Right ventricle myocardium inferior (tissue), 1 donor: ENCODE results near the gene DOCK2. TPM values are rescaled to one million over a fixed set of nuclear protein-coding genes. Genes with fewer than 3 reads are reported as not detected.
"Not testable (repeated sequence)": the region's sequence is repeated elsewhere in the genome, so short reads cannot be mapped to it uniquely, and the experiment has no call there.

Source experiments
- ATAC-seq: fragments of 200-7000 bp; cut with Tn5 transposase; one replicate; pipeline ENCODE4 v1.9.1; 2020; ENCODE audit warnings: mild to moderate bottlenecking, moderate library complexity
- DNase-seq: peaks from one replicate; pipeline ENCODE4 v3.0.0; 2021; ENCODE audit errors: missing footprints
- intact Hi-C: fragments of 100-400 bp; cut with DNase I; formaldehyde crosslinking; loops from one replicate; pipeline ENCODE4 v1.11.0; 2022
- total RNA-seq: library from RNA; stranded (reverse); fragmentation: NEBNext Ultra II Directional; extraction: Animal tissue kit (Norgen Biotek cat#: 25700); gene quantifications from one replicate; pipeline ENCODE4 v1.2.1, GENCODE V29; 2021
- donor health status: DM: no; HTN: yes; CAD: no; lungs with severe emphysema.

The DOCK2 gene
- total RNA-seq, 1 donor from 2014 or later: 7.9 TPM

DNA sequence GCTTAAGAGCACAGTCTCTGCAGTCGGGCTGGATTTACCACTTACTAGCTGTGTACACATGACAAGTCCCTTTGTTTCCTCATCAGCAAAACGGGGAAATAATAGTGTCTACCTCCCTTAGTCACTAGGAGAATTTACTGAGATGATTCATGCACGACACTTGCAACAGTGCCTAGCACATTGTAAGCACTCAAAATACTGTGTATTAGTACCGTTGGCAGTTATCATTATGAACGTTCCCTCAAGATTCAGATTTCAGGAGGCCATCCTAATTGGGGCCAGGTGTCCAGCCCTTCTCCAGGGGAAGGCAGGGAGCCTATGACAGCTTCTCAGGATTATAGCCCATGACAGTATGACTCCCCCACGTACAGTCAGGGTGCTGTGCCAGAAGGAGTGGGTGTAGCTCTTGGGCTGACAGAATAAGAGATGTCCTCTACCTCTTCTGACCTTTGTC lies 164.3 kb downstream of the DOCK2 start:
- ATAC-seq (no peak), DNase-seq (no peak)
- intact Hi-C loops: loop anchor here (10.0 kb wide), 1 partner anchor 73 kb away; no protein-coding TSS in a partner anchor

DNA sequence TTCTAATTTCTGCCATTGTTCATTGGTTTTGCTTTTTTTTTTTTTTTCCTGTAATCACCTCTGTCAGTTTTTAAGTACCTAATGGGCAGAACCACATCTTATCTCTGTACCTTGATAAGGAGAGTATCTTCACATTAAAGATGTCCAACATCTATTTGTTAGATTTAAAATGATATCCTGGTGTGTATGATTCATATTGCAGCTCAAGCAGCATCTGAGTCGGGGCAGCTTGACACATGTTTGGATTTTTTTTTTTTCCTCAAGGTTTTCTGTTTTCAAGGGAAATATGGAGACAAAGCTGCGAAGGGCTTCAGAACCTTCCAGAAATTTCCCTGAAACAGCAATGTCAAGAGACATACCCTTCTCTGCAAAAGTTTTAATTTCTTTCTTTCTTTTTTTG lies 164.7 kb downstream of the DOCK2 start:
- ATAC-seq (no peak), DNase-seq (no peak)
- intact Hi-C loops: loop anchor here (10.0 kb wide), 1 partner anchor 73 kb away; no protein-coding TSS in a partner anchor

- DNase-seq: no peak
- intact Hi-C loops: loop anchor here (10.0 kb wide), 1 partner anchor 71 kb away; no protein-coding TSS in a partner anchor
Measured at GRCh38 chr5:169803077-169803981, 166.3 kb downstream of the DOCK2 start.

DNA sequence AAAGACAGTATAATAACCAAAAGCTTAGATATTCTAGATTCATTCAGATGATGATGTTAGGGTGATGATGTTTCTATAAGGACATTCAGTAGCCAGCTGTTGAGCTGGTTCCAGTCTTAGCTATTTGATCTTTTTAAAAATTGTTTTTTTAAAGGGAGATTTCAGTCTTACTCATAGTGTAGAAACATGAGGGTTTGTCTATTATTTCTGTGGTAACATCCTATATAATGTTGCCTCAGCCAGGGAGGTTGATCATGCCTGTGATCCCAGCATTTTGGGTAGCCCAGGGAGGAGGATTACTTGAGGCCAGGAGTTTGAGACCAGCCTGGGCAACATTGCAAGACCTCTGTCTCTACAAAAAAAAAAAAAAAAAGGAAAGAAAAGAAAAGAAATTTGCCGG lies 167.8 kb downstream of the DOCK2 start:
- DNase-seq: no peak
- intact Hi-C loops: loop anchor here (10.0 kb wide), 1 partner anchor 70 kb away; no protein-coding TSS in a partner anchor
- ATAC-seq: no peak

More at GRCh38 chr5:169803077-169803981, 166.3 kb downstream of the DOCK2 start:
- ATAC-seq: peak; percentile 92

GRCh38 chr5:169805527-169805934 lies 168.5 kb downstream of the DOCK2 start:
- intact Hi-C loops: loop anchor here (10.0 kb wide), 1 partner anchor 69 kb away; no protein-coding TSS in a partner anchor
- ATAC-seq (no peak), DNase-seq (no peak)

DNA sequence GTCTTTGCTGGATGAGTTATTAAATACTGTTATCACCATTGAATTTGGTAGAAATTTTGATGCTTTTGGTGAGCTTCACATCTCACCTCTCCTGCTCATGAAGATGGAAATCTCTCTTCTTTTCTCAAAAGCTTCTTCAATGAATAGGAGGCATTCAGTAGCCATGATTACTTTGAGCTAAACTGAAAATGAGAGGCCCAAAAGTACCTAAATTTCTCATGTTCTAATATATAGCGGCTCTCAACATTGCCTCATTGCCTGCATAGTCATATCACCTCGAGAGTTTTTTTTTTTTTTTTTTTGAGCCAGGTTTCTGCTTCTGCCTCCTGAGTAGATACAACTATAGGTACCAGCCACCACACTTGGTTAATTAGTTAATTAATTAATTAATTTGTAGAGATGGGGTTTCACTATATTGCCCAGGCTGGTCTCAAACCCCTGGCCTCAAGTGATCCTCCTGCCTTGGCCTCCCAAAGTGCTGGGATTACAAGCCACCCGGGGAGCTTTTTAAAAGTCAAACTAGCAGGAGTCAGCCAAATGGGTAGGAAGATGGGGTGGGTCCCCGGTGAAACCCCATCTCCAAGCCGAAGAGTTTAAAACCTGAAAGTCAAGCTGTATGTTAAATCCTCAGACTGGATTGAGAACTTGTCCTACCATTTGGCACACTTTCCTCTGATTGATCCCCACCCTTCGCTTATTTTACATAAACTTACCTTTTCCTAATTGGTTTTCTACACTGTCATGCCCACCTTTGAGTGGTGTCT lies 169.0 kb downstream of the DOCK2 start:
- ATAC-seq (no peak), DNase-seq (no peak)
- intact Hi-C loops: loop anchor here (10.0 kb wide), 1 partner anchor 69 kb away; no protein-coding TSS in a partner anchor

GRCh38 chr5:169808118-169808581 lies 171.1 kb downstream of the DOCK2 start:
- no peak for ATAC-seq
- no peak for DNase-seq
- intact Hi-C loops: loop anchor here (10.0 kb wide), 1 partner anchor 67 kb away; no protein-coding TSS in a partner anchor

DNA sequence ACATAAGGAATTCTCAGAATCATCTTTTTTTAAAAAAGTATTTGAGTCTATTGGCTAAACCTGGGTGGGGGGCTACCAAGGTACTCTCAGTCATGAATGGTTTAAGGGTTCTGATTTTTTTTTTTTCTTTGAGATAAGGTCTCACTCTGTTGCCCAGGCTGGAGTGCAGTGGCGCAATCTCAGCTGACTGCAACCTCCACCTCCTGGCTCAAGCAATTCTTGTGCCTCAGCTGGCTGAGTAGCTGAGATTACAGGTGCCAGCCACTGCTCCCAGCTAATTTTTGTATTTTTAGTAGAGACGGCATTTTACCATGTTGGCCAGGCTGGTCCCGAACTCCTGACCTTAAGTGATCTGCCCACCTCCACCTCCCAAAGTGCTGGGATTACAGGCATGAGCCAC lies 171.8 kb downstream of the DOCK2 start:
- ATAC-seq, DNase-seq: not testable (repeated sequence)
- intact Hi-C loops: loop anchor here (10.0 kb wide), 1 partner anchor 66 kb away; no protein-coding TSS in a partner anchor

GRCh38 chr5:169809281-169809680 lies 172.2 kb downstream of the DOCK2 start:
- DNase-seq: no peak
- intact Hi-C loops: loop anchor here (10.0 kb wide), 1 partner anchor 66 kb away; no protein-coding TSS in a partner anchor
- no peak for ATAC-seq

- DNase-seq: no peak
- intact Hi-C loops: no loop called here
- no peak for ATAC-seq
Measured at GRCh38 chr5:169810524-169810923, 173.4 kb downstream of the DOCK2 start.

- DNase-seq (no peak), ATAC-seq (no peak)
- intact Hi-C loops: no loop called here
Measured at GRCh38 chr5:169811023-169811422, 173.9 kb downstream of the DOCK2 start.

- DNase-seq: no peak
- intact Hi-C loops: no loop called here
Measured at GRCh38 chr5:169811680-169812079, 174.6 kb downstream of the DOCK2 start.

DNA sequence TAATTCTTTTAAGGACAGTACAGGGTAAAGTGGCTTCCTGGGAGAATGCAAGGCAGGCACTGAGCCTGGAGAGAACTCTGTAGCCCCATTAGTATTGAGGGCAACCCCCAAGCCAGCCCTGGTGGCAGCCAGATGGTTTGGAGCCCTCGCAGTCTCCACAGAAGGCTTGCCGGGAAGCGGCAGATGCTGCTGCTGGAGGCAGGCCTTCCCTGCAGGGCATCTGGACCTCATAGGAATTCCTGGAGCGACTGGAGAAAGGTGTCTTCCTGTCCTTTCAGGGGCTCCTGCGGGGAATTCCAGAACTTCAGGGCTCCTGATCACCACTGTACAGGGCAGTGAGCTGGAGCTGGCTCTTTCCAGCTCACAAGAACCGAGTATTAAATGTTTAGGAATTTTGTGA lies 175.7 kb downstream of the DOCK2 start:
- intact Hi-C loops: no loop called here
- ATAC-seq (no peak), DNase-seq (no peak)

More at GRCh38 chr5:169811680-169812079, 174.6 kb downstream of the DOCK2 start:
- no peak for ATAC-seq

- intact Hi-C loops: no loop called here
- ATAC-seq: no peak
- no peak for DNase-seq
Measured at GRCh38 chr5:169814045-169814444, 177.0 kb downstream of the DOCK2 start.

- no peak for ATAC-seq
- DNase-seq: no peak
- intact Hi-C loops: no loop called here
Measured at GRCh38 chr5:169814522-169814921, 177.4 kb downstream of the DOCK2 start.

- ATAC-seq: no peak
- intact Hi-C loops: no loop called here
- no peak for DNase-seq
Measured at GRCh38 chr5:169817031-169817430, 180.0 kb downstream of the DOCK2 start.

GRCh38 chr5:169826618-169827017 lies 189.5 kb downstream of the DOCK2 start:
- ATAC-seq (no peak), DNase-seq (no peak)
- intact Hi-C loops: no loop called here

DNA sequence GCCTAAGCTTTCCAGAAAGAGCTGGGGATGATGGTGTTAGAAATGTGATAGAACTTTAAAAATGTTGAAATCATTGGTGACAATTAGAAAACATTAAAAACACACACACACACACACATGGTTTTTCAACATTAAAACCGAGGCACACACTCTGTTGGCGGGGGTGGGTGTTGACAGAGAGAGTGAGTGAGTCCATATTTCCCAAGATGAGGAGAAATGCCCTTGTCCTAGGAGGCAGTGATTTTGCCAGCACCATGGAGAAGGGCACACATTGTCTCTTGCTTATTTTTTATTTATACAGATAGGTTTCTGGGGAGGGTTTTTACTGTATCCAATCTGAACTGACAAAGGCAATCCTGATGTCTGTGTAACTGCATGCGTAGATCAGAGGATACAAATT lies 190.7 kb downstream of the DOCK2 start:
- no peak for ATAC-seq
- no peak for DNase-seq
- intact Hi-C loops: no loop called here

- no peak for ATAC-seq
- intact Hi-C loops: no loop called here
- no peak for DNase-seq
Measured at GRCh38 chr5:169828385-169828784, 191.3 kb downstream of the DOCK2 start.
